OCI-LY7 (cell line): ENCODE results near the gene RAB40C. TPM values are rescaled to one million over a fixed set of nuclear protein-coding genes. Genes with fewer than 3 reads are reported as not detected.

ENCODE experiments used
- BruUV-seq: library from RNA; stranded (reverse); fragments of 400-500 nt; replicated peaks from 2 replicates; lab custom pipeline; 2021; lab: Mats Ljungman, UMichigan
- CTCF ChIA-PET: fragments of 300-600 bp; sonication (Branson Sonifier 250); formaldehyde crosslinking; loops from one replicate; lab custom pipeline; 2022; ENCODE audit warnings: antibody characterized with exemption; ENCODE audit not compliant: unreplicated experiment; lab: Charles Lee
- POLR2A ChIA-PET: fragments of 300-600 bp; sonication (Branson Sonifier 250); formaldehyde crosslinking; loops from one replicate; lab custom pipeline; 2022; ENCODE audit warnings: antibody characterized with exemption; lab: Charles Lee
- DNase-seq: peaks from one replicate; pipeline ENCODE4 v3.0.0-alpha.2; 2015; ENCODE audit warnings: low spot score
- H2AFZ ChIP-seq: fragments of 200-600 bp; sonication (generic), shearing (Covaris generic); 2 replicates; pipeline ENCODE4 v1.6.1; 2014; ENCODE audit warnings: mild to moderate bottlenecking, antibody characterized with exemption, low read length, moderate library complexity
- H3K27ac ChIP-seq: fragments of 200-600 bp; sonication (generic); 2 replicates; pipeline ENCODE4 v1.5.1; 2014; ENCODE audit warnings: mixed run types, low read depth, mild to moderate bottlenecking, moderate library complexity, low read length, inconsistent platforms; ENCODE audit not compliant: poor library complexity, severe bottlenecking
- H3K36me3 ChIP-seq: fragments of 200-600 bp; sonication (generic); 2 replicates; pipeline ENCODE4 v1.6.1; 2014; ENCODE audit warnings: mild to moderate bottlenecking, antibody characterized with exemption, low read length, moderate library complexity, mixed read lengths; ENCODE audit not compliant: insufficient read depth
- H3K4me1 ChIP-seq: fragments of 200-600 bp; sonication (generic); 2 replicates; pipeline ENCODE4 v1.5.1; 2014; ENCODE audit warnings: mild to moderate bottlenecking, low read length; ENCODE audit not compliant: insufficient read depth, poor library complexity, severe bottlenecking
- H3K4me2 ChIP-seq: fragments of 200-600 bp; sonication (generic); 2 replicates; pipeline ENCODE4 v1.6.1; 2014; ENCODE audit warnings: mild to moderate bottlenecking, low read length
- H3K4me3 ChIP-seq: fragments of 200-600 bp; sonication (generic); 2 replicates; pipeline ENCODE4 v1.5.1; 2014; ENCODE audit warnings: mild to moderate bottlenecking, low read depth, low read length; ENCODE audit not compliant: poor library complexity, severe bottlenecking
- H3K79me2 ChIP-seq: fragments of 200-600 bp; sonication (generic); 2 replicates; pipeline ENCODE4 v1.6.1; 2016; ENCODE audit warnings: low read depth, mild to moderate bottlenecking, low read length, moderate library complexity, mixed read lengths; ENCODE audit not compliant: insufficient read depth
- H3K9me2 ChIP-seq: fragments of 200-600 bp; sonication (generic); 2 replicates; pipeline ENCODE4 v1.6.1; 2016; ENCODE audit warnings: mild to moderate bottlenecking, low read length, mixed read lengths; ENCODE audit not compliant: insufficient read depth
- H3K9me3 ChIP-seq: fragments of 200-600 bp; sonication (generic); 2 replicates; pipeline ENCODE4 v1.6.1; 2014; ENCODE audit warnings: mild to moderate bottlenecking, mixed run types, low read length, mixed read lengths
- H4K20me1 ChIP-seq: fragments of 200-600 bp; sonication (generic); 2 replicates; pipeline ENCODE4 v1.6.1; 2014; ENCODE audit warnings: mild to moderate bottlenecking, antibody characterized with exemption, low read length, moderate library complexity, mixed read lengths; ENCODE audit not compliant: insufficient read depth
- CTCF ChIP-seq: fragments of 200-600 bp; sonication (generic); conservative IDR thresholded peaks from 2 replicates; pipeline ENCODE4 v1.5.1; 2014; ENCODE audit warnings: mild to moderate bottlenecking, antibody characterized with exemption, low read length, moderate library complexity, mixed read lengths
- EZH2phosphoT487 ChIP-seq: fragments of 200-600 bp; sonication (generic); IDR thresholded peaks from 2 replicates; pipeline ENCODE4 v1.6.1; 2018; ENCODE audit warnings: low read depth, borderline replicate concordance, mild to moderate bottlenecking, mixed run types, antibody characterized with exemption, low read length, moderate library complexity, mixed read lengths
- intact Hi-C: fragments of 100-400 bp; cut with micrococcal nuclease; formaldehyde crosslinking; loops from one replicate; pipeline ENCODE4 v1.10.0; 2022; ENCODE audit not compliant: unreplicated experiment
- total RNA-seq, 2 experiments: library from RNA; depleted of rRNA in 1 of 2; stranded (reverse); fragments of >200 nt in 1 of 2; shearing (Covaris generic) in 1 of 2; gene quantifications; 2 replicates each; pipeline ENCODE4 v1.2.3, GENCODE V29; 2014 to 2022

RAB40C gene
- total RNA-seq, 2 experiments from 2014 or later = 19.3 to 20.9 TPM

- H3K4me2 ChIP-seq = no peak overlapping the region
- no peaks in the 10 kb centered on the region for H3K4me1 ChIP-seq
- H2AFZ ChIP-seq = no peak overlapping the region
- intact Hi-C loops = no loop called here
- H4K20me1 ChIP-seq = no peaks in the 10 kb centered on the region
- no peaks in the 10 kb centered on the region for H3K9me2 ChIP-seq
- DNase-seq = no peak
- no peak overlapping the region for H3K27ac ChIP-seq
- H3K4me3 ChIP-seq = no peak overlapping the region
- no TSS peak for BruUV-seq
- no peak for TF ChIP-seq EZH2phosphoT487
- TF ChIP-seq CTCF = no peak
- no peaks in the 10 kb centered on the region for H3K79me2 ChIP-seq
- H3K9me3 ChIP-seq = no peaks in the 10 kb centered on the region
- ChIA-PET POLR2A (no interaction called here), CTCF (no interaction called here)
- no peaks in the 10 kb centered on the region for H3K36me3 ChIP-seq
These were observed 31.0 kb downstream of the RAB40C start for GRCh38 chr16:620700-621525.

- Histone ChIP-seq H3K79me2 (no peaks in the 10 kb centered on the region), H2AFZ (no peak overlapping the region), H3K4me1 (no peaks in the 10 kb centered on the region), H3K4me2 (no peak overlapping the region), H3K4me3 (no peak overlapping the region), H4K20me1 (no peaks in the 10 kb centered on the region), H3K36me3 (no peaks in the 10 kb centered on the region), H3K27ac (no peak overlapping the region), H3K9me2 (no peaks in the 10 kb centered on the region), H3K9me3 (no peaks in the 10 kb centered on the region)
- CTCF ChIA-PET = no interaction called here
- DNase-seq = no peak
- BruUV-seq = no TSS peak
- intact Hi-C loops = no loop called here
- POLR2A ChIA-PET = no interaction called here
- TF ChIP-seq CTCF (no peak), EZH2phosphoT487 (no peak)
These were observed 31.8 kb downstream of the RAB40C start for GRCh38 chr16:621526-622105.

GRCh38 chr16:622920-623280 lies 33.0 kb downstream of the RAB40C start:
- H3K4me1 ChIP-seq = no peaks in the 10 kb centered on the region
- no TSS peak for BruUV-seq
- intact Hi-C loops = no loop called here
- H3K4me2 ChIP-seq = no peak overlapping the region
- H4K20me1 ChIP-seq = no peaks in the 10 kb centered on the region
- H2AFZ ChIP-seq = no peak overlapping the region
- no peak overlapping the region for H3K27ac ChIP-seq
- no peak overlapping the region for H3K4me3 ChIP-seq
- no peaks in the 10 kb centered on the region for H3K36me3 ChIP-seq
- POLR2A ChIA-PET = no interaction called here
- no peak for DNase-seq
- no peaks in the 10 kb centered on the region for H3K9me3 ChIP-seq
- H3K9me2 ChIP-seq = no peaks in the 10 kb centered on the region
- CTCF ChIA-PET = no interaction called here
- TF ChIP-seq EZH2phosphoT487 (no peak), CTCF (no peak)
- H3K79me2 ChIP-seq = no peaks in the 10 kb centered on the region
